H1 (cell line): ENCODE results near the gene LDLRAD3. TPM values are rescaled to one million over a fixed set of nuclear protein-coding genes. Genes with fewer than 3 reads are reported as not detected.

Experiments
- CTCF ChIA-PET: fragments of 300-600 bp; sonication (Branson Sonifier 250); formaldehyde crosslinking; loops from one replicate; lab custom pipeline; 2021; ENCODE audit not compliant: partially characterized antibody; lab: Charles Lee
- POLR2A ChIA-PET: fragments of 300-600 bp; sonication (Branson Sonifier 250); formaldehyde crosslinking; loops from one replicate; lab custom pipeline; 2021; ENCODE audit warnings: inconsistent platforms; ENCODE audit not compliant: partially characterized antibody; lab: Charles Lee
- DNase-seq, 2 experiments: peaks; one replicate each; pipeline versions ENCODE4 v3.0.0 to v3.0.0-alpha.2; 2010 to 2022; ENCODE audit warnings: low spot score in 2 of 2, low read depth in 1 of 2, mixed read lengths in 1 of 2
- FAIRE-seq: peaks from 2 replicates; lab custom pipeline; 2011; peaks lifted over from hg19 to GRCh38; lab: Jason Lieb, UNC
- H2AFZ ChIP-seq: 2 replicates; pipeline ENCODE4 v1.8.1; 2012; ENCODE audit warnings: low read length, inconsistent platforms
- H2AK5ac ChIP-seq: 2 replicates; pipeline ENCODE4 v1.6.1; 2013; ENCODE audit warnings: low read depth, low read length
- H2BK120ac ChIP-seq: replicated peaks from 2 replicates; pipeline ENCODE3; 2013; ENCODE audit warnings: low read depth, low read length, inconsistent platforms
- H2BK12ac ChIP-seq: 2 replicates; pipeline ENCODE4 v1.6.1; 2013; ENCODE audit warnings: low read depth, low read length
- H2BK15ac ChIP-seq: 2 replicates; pipeline ENCODE4 v1.6.1; 2013; ENCODE audit warnings: low read length
- H2BK20ac ChIP-seq: 2 replicates; pipeline ENCODE4 v1.6.1; 2013; ENCODE audit warnings: low read length
- H2BK5ac ChIP-seq: 2 replicates; pipeline ENCODE4 v1.6.1; 2013; ENCODE audit warnings: low read depth, low read length
- H3K14ac ChIP-seq: 2 replicates; pipeline ENCODE4 v1.6.1; 2013; ENCODE audit warnings: inconsistent platforms; ENCODE audit not compliant: insufficient read length
- H3K18ac ChIP-seq: 2 replicates; pipeline ENCODE4 v1.6.1; 2013; ENCODE audit warnings: low read length; ENCODE audit errors: extremely low read depth
- H3K23ac ChIP-seq: 2 replicates; pipeline ENCODE4 v1.6.1; 2013; ENCODE audit warnings: inconsistent platforms; ENCODE audit not compliant: insufficient read length
- H3K23me2 ChIP-seq: 2 replicates; pipeline ENCODE4 v1.6.1; 2013; ENCODE audit warnings: low read depth, low read length
- H3K27ac ChIP-seq: 2 replicates; pipeline ENCODE4 v1.6.1; 2011; ENCODE audit warnings: low read depth, low read length, inconsistent platforms
- H3K27me3 ChIP-seq, 4 experiments: replicated peaks in 1 of 4; 1 replicate in 1 of 4; 2 replicates in 3 of 4; pipeline versions ENCODE4 v1.6.1 to v1.8.1; 2011 to 2013; ENCODE audit warnings: low read length in 3 of 4, mild to moderate bottlenecking in 3 of 4, inconsistent platforms in 2 of 4, mixed read lengths in 2 of 4, moderate library complexity in 1 of 4; ENCODE audit not compliant: control insufficient read depth in 3 of 4, insufficient read depth in 3 of 4; ENCODE audit errors: extremely low read depth in 1 of 4
- H3K36me3 ChIP-seq, 4 experiments: 2 replicates each; pipeline versions ENCODE4 v1.6.1 to v1.8.1; 2011 to 2013; ENCODE audit warnings: mild to moderate bottlenecking in 4 of 4, low read length in 3 of 4, moderate library complexity in 2 of 4, control low read depth in 1 of 4, inconsistent platforms in 1 of 4; ENCODE audit not compliant: insufficient read depth in 4 of 4, control insufficient read depth in 2 of 4
- H3K4ac ChIP-seq: replicated peaks from 2 replicates; pipeline ENCODE3; 2013; ENCODE audit warnings: low read length, low read depth, mixed read lengths, inconsistent platforms; ENCODE audit not compliant: insufficient read length
- H3K4me1 ChIP-seq, 4 experiments: replicated peaks in 1 of 4; 1 replicate in 1 of 4; 2 replicates in 3 of 4; pipeline versions ENCODE4 v1.6.1 to v1.8.1; 2011 to 2013; ENCODE audit warnings: low read length in 3 of 4, inconsistent platforms in 2 of 4, mixed read lengths in 1 of 4; ENCODE audit not compliant: insufficient read depth in 4 of 4, control insufficient read depth in 3 of 4
- H3K4me2 ChIP-seq, 2 experiments: 2 replicates each; pipeline versions ENCODE4 v1.6.1 to v1.8.1; 2011 to 2013; ENCODE audit warnings: low read depth in 2 of 2, low read length in 2 of 2, control low read depth in 1 of 2, inconsistent platforms in 1 of 2, mild to moderate bottlenecking in 1 of 2; ENCODE audit not compliant: insufficient read depth in 1 of 2
- H3K4me3 ChIP-seq, 4 experiments: fragments of 200-600, 300-600 bp in 1 of 4; sonication (generic), shearing (Covaris generic), sonication (Bioruptor Twin) in 1 of 4; 2 replicates each; pipeline versions ENCODE4 v1.5.1 to v1.8.1; 2011 to 2016; ENCODE audit warnings: low read length in 4 of 4, low read depth in 3 of 4, control low read depth in 2 of 4, inconsistent platforms in 2 of 4, mild to moderate bottlenecking in 2 of 4, mixed read lengths in 1 of 4, moderate library complexity in 1 of 4; ENCODE audit not compliant: insufficient read depth in 2 of 4; ENCODE audit errors: extremely low read depth in 1 of 4
- H3K56ac ChIP-seq: replicated peaks from 2 replicates; pipeline ENCODE3; 2013; ENCODE audit warnings: low read depth, mild to moderate bottlenecking, mixed read lengths, low read length, inconsistent platforms; ENCODE audit not compliant: insufficient read length
- H3K79me1 ChIP-seq: 2 replicates; pipeline ENCODE4 v1.6.1; 2013; ENCODE audit warnings: low read depth, low read length, control low read depth
- H3K79me2 ChIP-seq, 2 experiments: 2 replicates each; pipeline versions ENCODE4 v1.6.1 to v1.8.1; 2012 to 2013; ENCODE audit warnings: low read length in 2 of 2, mild to moderate bottlenecking in 2 of 2, inconsistent platforms in 1 of 2; ENCODE audit not compliant: insufficient read depth in 2 of 2, control insufficient read depth in 1 of 2
- H3K9ac ChIP-seq, 4 experiments: replicated peaks in 1 of 4; 1 replicate in 1 of 4; 2 replicates in 3 of 4; pipeline versions ENCODE4 v1.6.1 to v1.8.1; 2011 to 2013; ENCODE audit warnings: low read depth in 3 of 4, low read length in 3 of 4, control low read depth in 2 of 4, mild to moderate bottlenecking in 2 of 4, moderate library complexity in 2 of 4, inconsistent platforms in 1 of 4; ENCODE audit errors: extremely low read depth in 1 of 4
- H3K9me3 ChIP-seq, 2 experiments: 2 replicates each; pipeline versions ENCODE4 v1.6.1 to v1.8.1; 2012 to 2013; ENCODE audit warnings: mild to moderate bottlenecking in 2 of 2, moderate library complexity in 2 of 2, control low read depth in 1 of 2, inconsistent platforms in 1 of 2, low read depth in 1 of 2, low read length in 1 of 2, mixed read lengths in 1 of 2; ENCODE audit not compliant: insufficient read depth in 2 of 2
- H4K20me1 ChIP-seq, 2 experiments: replicated peaks in 1 of 2; 2 replicates each; pipeline versions ENCODE3 to v1.8.1; 2011 to 2013; ENCODE audit warnings: inconsistent platforms in 2 of 2, low read length in 2 of 2, mild to moderate bottlenecking in 1 of 2; ENCODE audit not compliant: insufficient read depth in 2 of 2, control insufficient read depth in 1 of 2
- H4K5ac ChIP-seq: 2 replicates; pipeline ENCODE4 v1.6.1; 2013; ENCODE audit warnings: low read length, low read depth, mixed read lengths, inconsistent platforms; ENCODE audit not compliant: insufficient read length
- H4K8ac ChIP-seq: 2 replicates; pipeline ENCODE4 v1.8.0; 2013; ENCODE audit warnings: mild to moderate bottlenecking, moderate library complexity, low read length, inconsistent platforms; ENCODE audit not compliant: insufficient read depth; ENCODE audit errors: extremely low read depth
- H4K91ac ChIP-seq: replicated peaks from 2 replicates; pipeline ENCODE3; 2013; ENCODE audit warnings: low read length, mixed read lengths, inconsistent platforms; ENCODE audit not compliant: insufficient read length
- MAFK ChIP-seq: IDR thresholded peaks from 2 replicates; pipeline ENCODE4 v1.6.1; 2012; ENCODE audit warnings: low read depth, mild to moderate bottlenecking, improper control_type of control experiment, low read length
- USF2 ChIP-seq: IDR thresholded peaks from 2 replicates; pipeline ENCODE4 v1.6.1; 2011; ENCODE audit warnings: low read length, improper control_type of control experiment
- WGBS, 2 experiments: shearing (Covaris generic) in 1 of 2; methylation state at CpG; one replicate each; pipeline versions ENCODE4 v1.1.6 to v1.1.7; 2013 to 2015; ENCODE audit warnings: low lambda C conversion rate in 2 of 2, mixed read lengths in 2 of 2, inconsistent platforms in 1 of 2, low coverage in 1 of 2, missing lambda C conversion rate in 1 of 2; ENCODE audit not compliant: insufficient replicate concordance in 2 of 2, insufficient coverage in 1 of 2, insufficient read length in 1 of 2; ENCODE audit errors: extremely low coverage in 1 of 2, missing lambda C conversion rate in 1 of 2; 5-methylcytosine and 5-hydroxymethylcytosine counted together
- polyA plus RNA-seq, 7 experiments: library from polyadenylated mRNA; depleted of rRNA in 3 of 7; stranded (reverse) in 5 of 7; unstranded in 2 of 7; fragments of >200 nt in 5 of 7; fragments of 200-250 nt in 2 of 7; gene quantifications; 1 replicate in 5 of 7; 2 replicates in 1 of 7; 4 replicates in 1 of 7; pipeline versions ENCODE4 v1.2.1 to v1.2.3, GENCODE V29; 2011 to 2013; ENCODE audit warnings: missing spikeins in 2 of 7, mixed read lengths in 2 of 7
- total RNA-seq: library from RNA; stranded (reverse); fragmentation: NEBNext Ultra II Directional; extraction: Animal tissue kit (Norgen Biotek cat#: 25700); gene quantifications from 2 replicates; pipeline ENCODE4 v1.2.1, GENCODE V29; 2021

LDLRAD3 gene
- total and polyA plus RNA-seq, 2 of the 8 experiments (the other 6 are each of a cell fraction or from before 2014, with no cell fraction given) = 18.6 to 22.8 TPM

DNA sequence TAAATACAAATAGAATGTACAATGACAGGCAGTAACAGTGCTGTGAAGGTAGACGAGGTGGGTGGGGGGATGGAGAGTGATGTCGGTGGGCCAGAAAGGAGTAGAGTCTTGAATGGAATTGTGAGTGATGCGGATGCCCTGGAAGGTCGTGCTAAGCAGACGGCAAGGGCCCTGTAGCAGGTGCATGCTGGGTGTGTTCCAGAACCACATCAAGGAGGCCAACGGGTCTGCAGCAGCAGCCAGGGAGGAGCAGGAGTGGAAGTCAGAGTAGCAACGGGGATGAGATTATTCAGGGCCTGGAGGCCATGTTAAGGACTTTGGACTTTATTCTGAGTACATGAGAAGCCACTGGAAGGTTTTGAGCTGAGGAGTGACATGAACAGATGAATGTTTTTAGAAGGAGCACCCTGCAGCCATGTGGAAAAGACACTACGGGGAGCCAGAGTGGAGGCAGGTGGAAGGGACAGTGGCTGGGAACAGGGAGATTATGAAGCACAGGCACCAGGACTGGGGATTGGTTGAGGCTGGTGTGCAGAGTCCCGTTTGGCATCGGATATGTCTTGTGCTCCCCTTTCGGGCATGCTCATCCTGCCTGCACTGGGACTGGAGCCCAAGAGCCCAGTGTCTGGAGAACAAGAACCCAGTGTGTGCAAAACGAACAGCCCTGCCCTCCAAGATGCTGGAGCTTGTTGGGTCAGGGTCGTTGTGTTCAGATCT lies 271.3 kb downstream of the LDLRAD3 start:
- Histone ChIP-seq H3K27me3 (peaks cover 0 to 2% (median 0%) of the 10 kb centered on the region in 4 experiments; a peak in 1 of 7 replicates), H3K4me3 (no peak overlapping the region), H3K56ac (no peak overlapping the region), H3K18ac (no peak overlapping the region), H4K8ac (no peak overlapping the region), H2BK5ac (no peak overlapping the region), H3K14ac (no peak overlapping the region), H4K91ac (no peak overlapping the region), H4K5ac (no peak overlapping the region), H3K9me3 (0 out of 4 replicates have a peak, but pooled peaks cover 3 to 5% of the 10 kb centered on the region in 2 experiments), H3K79me1 (no peaks in the 10 kb centered on the region), H2BK20ac (no peak overlapping the region), H3K23ac (no peak overlapping the region), H3K4me2 (no peak overlapping the region), H3K27ac (no peak overlapping the region), H3K4ac (no peak overlapping the region), H2BK15ac (no peak overlapping the region), H2AFZ (no peak overlapping the region), H4K20me1 (no peaks in the 10 kb centered on the region), H2BK120ac (no peak overlapping the region), H3K36me3 (no peaks in the 10 kb centered on the region), H2BK12ac (no peak overlapping the region), H3K9ac (no peak overlapping the region), H3K4me1 (peaks cover 0 to 6% (median 3%) of the 10 kb centered on the region in 4 experiments; a peak in 4 of 7 replicates), H3K23me2 (no peaks in the 10 kb centered on the region), H3K79me2 (no peaks in the 10 kb centered on the region), H2AK5ac (no peak overlapping the region)
- DNase-seq = no peak
- CTCF ChIA-PET = interaction anchor here (1.0 to 1.4 kb wide), 6 partner anchors 43 to 604 kb away, joined by 3 to 4 read pairs (median 3); no protein-coding TSS in a partner anchor
- 91% methylated on average over 13 of the region's 13 CpGs; no CpG with 5 or more reads in 1 of the 2 experiments for WGBS, 2 experiments
- FAIRE-seq = no peak
- POLR2A ChIA-PET = no interaction called here
- TF ChIP-seq MAFK (no peak), USF2 (no peak)
